ENCODE results near the gene PLCD3. TPM values are rescaled to one million over a fixed set of nuclear protein-coding genes. Genes with fewer than 3 reads are reported as not detected.

The PLCD3 gene
- total RNA-seq, 4 donors from 2014 or later, result 50.4 to 147 (median 81.8) TPM

- peaks cover 0 to 8% of the 10 kb centered on the region in 2 donors for H3K36me3 ChIP-seq
- H3K27me3 ChIP-seq, result no peaks in the 10 kb centered on the region
- TF ChIP-seq EP300 (IDR thresholded peaks at IDR 0.05), result no peak
- TF ChIP-seq POLR2A (IDR thresholded peaks at IDR 0.05), result no peak
- no peak for TF ChIP-seq POLR2AphosphoS5 (IDR thresholded peaks at IDR 0.05)
- no peak for TF ChIP-seq CTCF (IDR thresholded peaks at IDR 0.05)
- H3K4me3 ChIP-seq, result no peak overlapping the region
- 80 to 95% methylated on average over 1 to 6 of the region's 7 CpGs for WGBS, 2 donors (ENCODE audit: low coverage in 1 of 2)
- no peak overlapping the region for H3K27ac ChIP-seq
- ATAC-seq, result no peak
- H3K9me3 ChIP-seq, result no peaks in the 10 kb centered on the region
- peaks cover 0 to 18% (median 10%) of the 10 kb centered on the region in 3 donors for H3K4me1 ChIP-seq
Observed at GRCh38 chr17:45164734-45165269, 32.5 kb upstream of the PLCD3 start.

GRCh38 chr17:45162025-45162687 is 29.8 kb upstream of the PLCD3 start:
- no peak for ATAC-seq
- no peak for TF ChIP-seq POLR2AphosphoS5 (IDR thresholded peaks at IDR 0.05)
- TF ChIP-seq POLR2A (IDR thresholded peaks at IDR 0.05), result no peak
- TF ChIP-seq CTCF (IDR thresholded peaks at IDR 0.05), result no peak
- no peak for TF ChIP-seq EP300 (IDR thresholded peaks at IDR 0.05)
- Histone ChIP-seq H3K27me3 (no peaks in the 10 kb centered on the region), H3K27ac (peak overlapping the region; percentile 0 to 100 (median 90)), H3K36me3 (no peaks in the 10 kb centered on the region), H3K9me3 (no peaks in the 10 kb centered on the region), H3K4me3 (peak overlapping the region in 1 of 2 donors; percentile 95), H3K4me1 (peaks cover 0 to 42% (median 34%) of the 10 kb centered on the region in 3 donors)
- WGBS, 2 donors (ENCODE audit: low coverage in 1 of 2), result 0% methylated on average over 1 of the region's 9 CpGs; no CpG with 5 or more reads in 1 of the 2 donors

- peak; percentile 98 for ATAC-seq
- Histone ChIP-seq H3K27ac (peak within 1 kb of the TSS; percentile 95 to 100 (median 100)), H3K9me3 (no peaks in the 10 kb centered on the region), H3K36me3 (no peaks in the 10 kb centered on the region), H3K4me1 (peaks cover 0 to 49% (median 34%) of the 10 kb centered on the region in 3 donors), H3K27me3 (no peaks in the 10 kb centered on the region), H3K4me3 (peak within 1 kb of the TSS; percentile 82 to 95)
- TF ChIP-seq CTCF (IDR thresholded peaks at IDR 0.05) (no peak), POLR2AphosphoS5 (IDR thresholded peaks at IDR 0.05) (peak; percentile 98), POLR2A (IDR thresholded peaks at IDR 0.05) (peak; percentile 91 to 95), EP300 (IDR thresholded peaks at IDR 0.05) (no peak)
- WGBS, 2 donors (ENCODE audit: low coverage in 1 of 2), result 0 to 1% methylated on average over 13 to 29 of the region's 53 CpGs
Observed at GRCh38 chr17:45161288-45162024, 29.1 kb upstream of the PLCD3 start, which contains the start of gene HEXIM2. Gene HEXIM2 (plus strand): TSS chr17:45161875. CDS start chr17:45162794, 919 bp downstream.

GRCh38 chr17:45160447-45161287 is 28.4 kb upstream of the PLCD3 start:
- H3K27me3 ChIP-seq, result no peaks in the 10 kb centered on the region
- peak; percentile 49 for ATAC-seq
- H3K27ac ChIP-seq, result peak overlapping the region; percentile 95 to 100 (median 100)
- H3K4me3 ChIP-seq, result peak overlapping the region; percentile 82 to 95
- H3K36me3 ChIP-seq, result no peaks in the 10 kb centered on the region
- 0 to 2% methylated on average over 13 to 14 of the region's 48 CpGs for WGBS, 2 donors (ENCODE audit: low coverage in 1 of 2)
- peaks cover 0 to 56% (median 35%) of the 10 kb centered on the region in 3 donors for H3K4me1 ChIP-seq
- TF ChIP-seq CTCF (IDR thresholded peaks at IDR 0.05), result peak in 3 of 4 experiments; percentile 9 to 53 (median 26)
- TF ChIP-seq POLR2A (IDR thresholded peaks at IDR 0.05), result no peak
- TF ChIP-seq EP300 (IDR thresholded peaks at IDR 0.05), result no peak
- TF ChIP-seq POLR2AphosphoS5 (IDR thresholded peaks at IDR 0.05), result no peak
- H3K9me3 ChIP-seq, result no peaks in the 10 kb centered on the region

Data from gastroesophageal sphincter (tissue), 4 donors.